Colonic mucosa (tissue), 4 donors: ENCODE results near the gene S100A8. TPM values are rescaled to one million over a fixed set of nuclear protein-coding genes. Genes with fewer than 3 reads are reported as not detected.
A peak's percentile ranks its signal among the peaks of the same experiment; 100 is the strongest.
"Not testable (repeated sequence)": the region's sequence is repeated elsewhere in the genome, so short reads cannot be mapped to it uniquely, and the experiment has no call there.

Experiments
- DNase-seq: peaks from one replicate; pipeline ENCODE4 v3.0.0-alpha.2; 2020
- H3K27ac ChIP-seq: fragments of 200-600 bp; one replicate; pipeline ENCODE4 v1.8.0; 2021
- H3K27me3 ChIP-seq: fragments of 200-600 bp; one replicate; pipeline ENCODE4 v1.8.0; 2021
- H3K36me3 ChIP-seq: fragments of 200-600 bp; one replicate; pipeline ENCODE4 v1.8.0; 2021
- H3K4me1 ChIP-seq: fragments of 200-600 bp; one replicate; pipeline ENCODE4 v1.8.0; 2021; ENCODE audit warnings: mild to moderate bottlenecking
- H3K4me3 ChIP-seq: fragments of 200-600 bp; one replicate; pipeline ENCODE4 v1.8.0; 2021
- H3K9ac ChIP-seq, 2 donors: one replicate each; pipeline ENCODE4 v1.7.0; 2013; ENCODE audit warnings: control low read depth in 2 of 2, low read depth in 2 of 2, low read length in 2 of 2
- H3K9me3 ChIP-seq: fragments of 200-600 bp; one replicate; pipeline ENCODE4 v1.8.0; 2021
- CTCF ChIP-seq: fragments of 200-600 bp; IDR thresholded peaks from one replicate; pipeline ENCODE4 v1.8.0; 2022; ENCODE audit warnings: antibody characterized with exemption, mild to moderate bottlenecking
- intact Hi-C: fragments of 100-400 bp; cut with DNase I; formaldehyde crosslinking; loops from one replicate; pipeline ENCODE4 v1.14.1; 2022
- total RNA-seq, 2 donors: library from RNA; stranded (reverse); fragmentation: NEBNext Ultra II Directional in 1 of 2; extraction: Animal tissue kit (Norgen Biotek cat#: 25700) in 1 of 2; gene quantifications; one replicate each; pipeline ENCODE4 v1.2.1, GENCODE V29; 2021
- donor health status: healthy.
- donor health status: DM: no; HTN: no; CAD: no.
- donor health status: DM: no; HTN: no; CAD: no.

Gene S100A8
- total RNA-seq, 2 donors from 2014 or later: 0.79 to 6.9 TPM

GRCh38 chr1:153405825-153406599 lies 15.1 kb upstream of the S100A8 start:
- intact Hi-C loops: loop anchor here (10.0 kb wide), 1 partner anchor 51 kb away; the partner anchor contains the start of gene S100A9
- not testable (repeated sequence) for H3K36me3 ChIP-seq, H3K9me3 ChIP-seq, H3K27me3 ChIP-seq, H3K4me3 ChIP-seq, H3K4me1 ChIP-seq, H3K9ac ChIP-seq, DNase-seq, H3K27ac ChIP-seq

GRCh38 chr1:153404768-153405167 lies 13.9 kb upstream of the S100A8 start:
- TF ChIP-seq CTCF: peak; percentile 37
- intact Hi-C loops: loop anchor here (10.0 kb wide), 1 partner anchor 50 kb away; the partner anchor contains the start of gene S100A9
- DNase-seq: peak; percentile 61
- Histone ChIP-seq H3K27me3 (no peaks in the 10 kb centered on the region), H3K9me3 (no peaks in the 10 kb centered on the region), H3K27ac (no peak overlapping the region), H3K9ac (no peak overlapping the region), H3K4me1 (no peaks in the 10 kb centered on the region), H3K36me3 (no peaks in the 10 kb centered on the region), H3K4me3 (no peak overlapping the region)

GRCh38 chr1:153404086-153404635 lies 13.3 kb upstream of the S100A8 start:
- intact Hi-C loops: loop anchor here (10.0 kb wide), 1 partner anchor 49 kb away; the partner anchor contains the start of gene S100A9
- Histone ChIP-seq H3K4me1 (no peaks in the 10 kb centered on the region), H3K27ac (no peak overlapping the region), H3K27me3 (no peaks in the 10 kb centered on the region), H3K9ac (no peak overlapping the region), H3K36me3 (no peaks in the 10 kb centered on the region), H3K4me3 (no peak overlapping the region), H3K9me3 (no peaks in the 10 kb centered on the region)
- DNase-seq: no peak
- TF ChIP-seq CTCF: no peak

- Histone ChIP-seq H3K4me1 (no peaks in the 10 kb centered on the region), H3K27ac (no peak overlapping the region), H3K36me3 (no peaks in the 10 kb centered on the region), H3K9me3 (no peaks in the 10 kb centered on the region), H3K9ac (no peak overlapping the region), H3K4me3 (no peak overlapping the region), H3K27me3 (no peaks in the 10 kb centered on the region)
- no peak for DNase-seq
- intact Hi-C loops: loop anchor here (10.0 kb wide), 1 partner anchor 49 kb away; the partner anchor contains the start of gene S100A9
- no peak for TF ChIP-seq CTCF
Measured at GRCh38 chr1:153403421-153404085, 12.7 kb upstream of the S100A8 start.

- Histone ChIP-seq H3K36me3 (no peaks in the 10 kb centered on the region), H3K27me3 (no peaks in the 10 kb centered on the region), H3K9me3 (no peaks in the 10 kb centered on the region), H3K4me3 (no peak overlapping the region), H3K9ac (no peak overlapping the region), H3K27ac (no peak overlapping the region), H3K4me1 (no peaks in the 10 kb centered on the region)
- intact Hi-C loops: loop anchor here (10.0 kb wide), 1 partner anchor 47 kb away; the partner anchor contains the start of gene S100A9
- no peak for TF ChIP-seq CTCF
- DNase-seq: no peak
Measured at GRCh38 chr1:153402226-153402625, 11.4 kb upstream of the S100A8 start.
